GM12873 (cell line): Measurements from ENCODE around the gene KDM5B.

Experiments
- CTCF ChIP-seq: IDR thresholded peaks from 2 replicates; pipeline ENCODE4 v1.5.1; 2012; ENCODE audit warnings: low read depth, mild to moderate bottlenecking, moderate library complexity, low read length, control low read depth; ENCODE audit not compliant: insufficient read depth; ENCODE audit errors: missing control alignments

KDM5B gene

GRCh38 chr1:202765721-202766120, 42.5 kb downstream of the KDM5B start:
- TF ChIP-seq CTCF = no peak

- no peak for TF ChIP-seq CTCF
Measured at GRCh38 chr1:202762019-202762418, 46.2 kb downstream of the KDM5B start.

- no peak for TF ChIP-seq CTCF
Measured at GRCh38 chr1:202760589-202760988, 47.6 kb downstream of the KDM5B start.

- TF ChIP-seq CTCF = no peak
Measured at GRCh38 chr1:202756391-202756790, 51.8 kb downstream of the KDM5B start.

GRCh38 chr1:202754293-202754692, 53.9 kb downstream of the KDM5B start:
- TF ChIP-seq CTCF = no peak

- no peak for TF ChIP-seq CTCF
Measured at GRCh38 chr1:202752774-202753173, 55.4 kb downstream of the KDM5B start.

- no peak for TF ChIP-seq CTCF
Measured at GRCh38 chr1:202750761-202751160, 57.5 kb downstream of the KDM5B start.
